ENCODE measurements around the gene IFFO2. TPM values are rescaled to one million over a fixed set of nuclear protein-coding genes. Genes with fewer than 3 reads are reported as not detected.
"Not testable (repeated sequence)": the region's sequence is repeated elsewhere in the genome, so short reads cannot be mapped to it uniquely, and the experiment has no call there.

Gene IFFO2
- total RNA-seq, 1 experiment from 2014 or later = 11.7 TPM

DNA sequence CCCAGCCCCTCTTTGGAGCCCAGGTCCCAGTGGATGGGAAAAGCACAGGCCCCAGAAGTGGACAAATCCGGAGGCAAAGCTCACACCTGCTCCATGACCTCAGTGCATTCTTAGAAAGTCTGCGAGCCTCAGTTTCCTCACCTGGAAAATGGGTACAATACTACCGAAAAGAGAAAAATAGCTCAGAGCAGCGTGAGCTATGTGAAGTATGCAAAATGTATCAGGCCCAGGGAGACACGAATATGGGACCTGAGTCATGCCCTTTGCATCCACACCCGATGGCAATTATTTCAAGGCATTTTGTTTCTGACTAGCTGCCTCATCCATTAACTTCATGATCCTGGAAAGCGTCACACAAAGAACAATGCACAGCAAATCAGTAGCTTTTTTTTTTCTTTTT, 63.4 kb downstream of the IFFO2 start:
- TF ChIP-seq EZH2 (IDR thresholded peaks at IDR 0.05; ENCODE audit: low read depth) (no peak), CTCF (conservative IDR thresholded peaks at IDR 0.05) (no peak)
- Histone ChIP-seq H3K4me3 (no peak overlapping the region), H3K36me3 (ENCODE audit: low read depth) (no peaks in the 10 kb centered on the region), H3K4me1 (replicated peaks; ENCODE audit: insufficient read depth) (no peaks in the 10 kb centered on the region), H4K20me1 (ENCODE audit: insufficient read depth) (no peaks in the 10 kb centered on the region), H3K9me3 (ENCODE audit: insufficient read depth, low read depth) (no peaks in the 10 kb centered on the region), H3K27ac (no peak overlapping the region), H3K79me2 (ENCODE audit: low read depth) (no peaks in the 10 kb centered on the region), H3K4me2 (no peak overlapping the region), H3K27me3 (ENCODE audit: insufficient read depth, low read depth) (no peaks in the 10 kb centered on the region), H3K9me2 (ENCODE audit: insufficient read depth) (no peaks in the 10 kb centered on the region), H2AFZ (no peak overlapping the region), H3F3A (ENCODE audit: insufficient read depth, low read depth) (no peaks in the 10 kb centered on the region)
- BruUV-seq (replicated peaks) = no TSS peak
- DNase-seq = no peak
- intact Hi-C loops (cut with micrococcal nuclease; ENCODE audit: unreplicated experiment) = no loop called here
- ChIA-PET POLR2A (ENCODE audit: unreplicated experiment) (no interaction called here), CTCF (interaction anchor here (0.6 kb wide), 1 partner anchor 1281 kb away, joined by 3 read pairs; no protein-coding TSS in a partner anchor)

- BruUV-seq (replicated peaks) = not testable (repeated sequence)
Observed at GRCh38 chr1:18891858-18892257, 64.6 kb downstream of the IFFO2 start.

DNA sequence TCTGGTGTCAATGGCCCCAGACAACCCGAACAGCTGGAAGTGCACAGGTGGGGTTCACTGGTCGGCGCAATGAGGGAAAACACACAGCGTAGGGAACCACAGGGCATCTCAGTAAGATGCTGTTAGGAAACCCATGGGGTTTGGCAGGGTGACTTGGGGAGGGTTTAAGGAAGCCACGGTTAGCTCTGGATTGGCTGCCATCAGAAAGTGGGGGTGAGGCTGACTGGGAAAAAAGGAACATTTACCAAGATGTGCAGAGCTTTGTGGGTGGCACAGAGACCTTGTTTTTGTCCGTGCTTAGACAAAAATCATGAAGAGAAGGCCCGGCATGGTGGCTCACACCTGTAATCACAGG, 65.1 kb downstream of the IFFO2 start:
- Histone ChIP-seq H3K4me3 (no peak overlapping the region), H3K4me2 (no peak overlapping the region), H3K79me2 (ENCODE audit: low read depth) (no peaks in the 10 kb centered on the region), H3F3A (ENCODE audit: insufficient read depth, low read depth) (no peaks in the 10 kb centered on the region), H3K9me2 (ENCODE audit: insufficient read depth) (no peaks in the 10 kb centered on the region), H3K9me3 (ENCODE audit: insufficient read depth, low read depth) (no peaks in the 10 kb centered on the region), H3K36me3 (ENCODE audit: low read depth) (no peaks in the 10 kb centered on the region), H3K27ac (no peak overlapping the region), H4K20me1 (ENCODE audit: insufficient read depth) (no peaks in the 10 kb centered on the region), H2AFZ (no peak overlapping the region), H3K27me3 (ENCODE audit: insufficient read depth, low read depth) (no peaks in the 10 kb centered on the region), H3K4me1 (replicated peaks; ENCODE audit: insufficient read depth) (no peaks in the 10 kb centered on the region)
- ChIA-PET CTCF (no interaction called here), POLR2A (ENCODE audit: unreplicated experiment) (no interaction called here)
- intact Hi-C loops (cut with micrococcal nuclease; ENCODE audit: unreplicated experiment) = no loop called here
- no TSS peak for BruUV-seq (replicated peaks)
- no peak for DNase-seq
- TF ChIP-seq CTCF (conservative IDR thresholded peaks at IDR 0.05) (no peak), EZH2 (IDR thresholded peaks at IDR 0.05; ENCODE audit: low read depth) (no peak)

More at GRCh38 chr1:18891858-18892257, 64.6 kb downstream of the IFFO2 start:
- H2AFZ ChIP-seq; H3K79me2 ChIP-seq (ENCODE audit: low read depth); H4K20me1 ChIP-seq (ENCODE audit: insufficient read depth); DNase-seq; CTCF ChIA-PET; H3K4me3 ChIP-seq; H3K27me3 ChIP-seq (ENCODE audit: insufficient read depth, low read depth); H3K36me3 ChIP-seq (ENCODE audit: low read depth); H3K4me2 ChIP-seq; POLR2A ChIA-PET (ENCODE audit: unreplicated experiment); intact Hi-C loops (cut with micrococcal nuclease; ENCODE audit: unreplicated experiment); H3K9me3 ChIP-seq (ENCODE audit: insufficient read depth, low read depth); H3K4me1 ChIP-seq (replicated peaks; ENCODE audit: insufficient read depth); H3F3A ChIP-seq (ENCODE audit: insufficient read depth, low read depth); H3K27ac ChIP-seq; H3K9me2 ChIP-seq (ENCODE audit: insufficient read depth): not testable (repeated sequence)

- TF ChIP-seq EZH2 (IDR thresholded peaks at IDR 0.05; ENCODE audit: low read depth) = no peak
- no peaks in the 10 kb centered on the region for H3K36me3 ChIP-seq (ENCODE audit: low read depth)
- no peaks in the 10 kb centered on the region for H4K20me1 ChIP-seq (ENCODE audit: insufficient read depth)
- no peak overlapping the region for H3K27ac ChIP-seq
- H3K4me2 ChIP-seq = no peak overlapping the region
- H3K9me2 ChIP-seq (ENCODE audit: insufficient read depth) = no peaks in the 10 kb centered on the region
- no peaks in the 10 kb centered on the region for H3K27me3 ChIP-seq (ENCODE audit: insufficient read depth, low read depth)
- intact Hi-C loops (cut with micrococcal nuclease; ENCODE audit: unreplicated experiment) = no loop called here
- H2AFZ ChIP-seq = no peak overlapping the region
- CTCF ChIA-PET = no interaction called here
- H3K4me1 ChIP-seq (replicated peaks; ENCODE audit: insufficient read depth) = no peaks in the 10 kb centered on the region
- no peaks in the 10 kb centered on the region for H3K79me2 ChIP-seq (ENCODE audit: low read depth)
- no peaks in the 10 kb centered on the region for H3F3A ChIP-seq (ENCODE audit: insufficient read depth, low read depth)
- no peak overlapping the region for H3K4me3 ChIP-seq
- H3K9me3 ChIP-seq (ENCODE audit: insufficient read depth, low read depth) = no peaks in the 10 kb centered on the region
- no TSS peak for BruUV-seq (replicated peaks)
- POLR2A ChIA-PET (ENCODE audit: unreplicated experiment) = no interaction called here
- no peak for DNase-seq
Observed at GRCh38 chr1:18890706-18891425, 65.6 kb downstream of the IFFO2 start.

Data from PC-9 (cell line).